ENCODE data around the gene DUSP2.

Gene DUSP2

GRCh38 chr2:96148410-96149217, 3.4 kb upstream of the DUSP2 start:
- TF ChIP-seq CTCF (IDR thresholded peaks at IDR 0.05; ENCODE audit: low read depth, low read length, missing control alignments) = no peak
- H3K4me3 ChIP-seq (ENCODE audit: low read depth, low read length) = no peak overlapping the region
- in situ Hi-C loops (cut with HindIII; ENCODE audit: low sequenced_read_pairs) = no loop called here
- DNase-seq (ENCODE audit: low read depth) = peak; percentile 72

- no peak overlapping the region for H3K4me3 ChIP-seq (ENCODE audit: low read depth, low read length)
- DNase-seq (ENCODE audit: low read depth) = no peak
- no peak for TF ChIP-seq CTCF (IDR thresholded peaks at IDR 0.05; ENCODE audit: low read depth, low read length, missing control alignments)
- in situ Hi-C loops (cut with HindIII; ENCODE audit: low sequenced_read_pairs) = no loop called here
These were observed 2.5 kb upstream of the DUSP2 start for GRCh38 chr2:96147593-96148201.

GRCh38 chr2:96146881-96147592, 1.8 kb upstream of the DUSP2 start:
- no peak for TF ChIP-seq CTCF (IDR thresholded peaks at IDR 0.05; ENCODE audit: low read depth, low read length, missing control alignments)
- no peak overlapping the region for H3K4me3 ChIP-seq (ENCODE audit: low read depth, low read length)
- in situ Hi-C loops (cut with HindIII; ENCODE audit: low sequenced_read_pairs) = no loop called here
- DNase-seq (ENCODE audit: low read depth) = no peak

GRCh38 chr2:96146153-96146880, 1.1 kb upstream of the DUSP2 start:
- DNase-seq (ENCODE audit: low read depth) = no peak
- in situ Hi-C loops (cut with HindIII; ENCODE audit: low sequenced_read_pairs) = no loop called here
- no peak overlapping the region for H3K4me3 ChIP-seq (ENCODE audit: low read depth, low read length)
- no peak for TF ChIP-seq CTCF (IDR thresholded peaks at IDR 0.05; ENCODE audit: low read depth, low read length, missing control alignments)

- TF ChIP-seq CTCF (IDR thresholded peaks at IDR 0.05; ENCODE audit: low read depth, low read length, missing control alignments) = no peak
- H3K4me3 ChIP-seq (ENCODE audit: low read depth, low read length) = no peak overlapping the region
- in situ Hi-C loops (cut with HindIII; ENCODE audit: low sequenced_read_pairs) = no loop called here
- no peak for DNase-seq (ENCODE audit: low read depth)
These were observed 560 bp upstream of the DUSP2 start for GRCh38 chr2:96145848-96146152.

GRCh38 chr2:96144481-96145035, 682 bp downstream of the DUSP2 start:
- in situ Hi-C loops (cut with HindIII; ENCODE audit: low sequenced_read_pairs) = no loop called here
- TF ChIP-seq CTCF (IDR thresholded peaks at IDR 0.05; ENCODE audit: low read depth, low read length, missing control alignments) = no peak
- no peak for DNase-seq (ENCODE audit: low read depth)
- peak overlapping the region; percentile 45 for H3K4me3 ChIP-seq (ENCODE audit: low read depth, low read length)
